ENCODE data around the gene THEM5.

DNA sequence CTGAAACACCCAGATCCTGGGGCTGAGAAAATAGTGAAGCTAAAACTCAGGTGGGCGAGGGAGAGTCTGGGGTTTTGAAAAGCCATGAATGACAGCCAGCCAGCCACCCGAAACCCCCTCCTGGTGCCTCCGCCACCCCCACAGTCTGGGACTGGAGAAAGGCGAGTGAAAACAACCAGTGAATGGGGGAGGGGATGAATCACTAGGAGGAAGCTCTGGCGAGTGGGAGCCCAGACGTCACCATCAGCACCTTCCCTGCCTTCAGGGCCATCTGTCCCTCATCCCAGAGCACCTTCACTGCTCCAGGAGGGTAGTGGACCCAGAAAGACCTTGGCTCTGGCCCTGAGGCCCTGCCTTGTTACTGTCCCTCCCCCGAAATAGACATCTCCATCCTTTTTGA is 31.1 kb downstream of the THEM5 start:
- TF ChIP-seq, protein P1, sequence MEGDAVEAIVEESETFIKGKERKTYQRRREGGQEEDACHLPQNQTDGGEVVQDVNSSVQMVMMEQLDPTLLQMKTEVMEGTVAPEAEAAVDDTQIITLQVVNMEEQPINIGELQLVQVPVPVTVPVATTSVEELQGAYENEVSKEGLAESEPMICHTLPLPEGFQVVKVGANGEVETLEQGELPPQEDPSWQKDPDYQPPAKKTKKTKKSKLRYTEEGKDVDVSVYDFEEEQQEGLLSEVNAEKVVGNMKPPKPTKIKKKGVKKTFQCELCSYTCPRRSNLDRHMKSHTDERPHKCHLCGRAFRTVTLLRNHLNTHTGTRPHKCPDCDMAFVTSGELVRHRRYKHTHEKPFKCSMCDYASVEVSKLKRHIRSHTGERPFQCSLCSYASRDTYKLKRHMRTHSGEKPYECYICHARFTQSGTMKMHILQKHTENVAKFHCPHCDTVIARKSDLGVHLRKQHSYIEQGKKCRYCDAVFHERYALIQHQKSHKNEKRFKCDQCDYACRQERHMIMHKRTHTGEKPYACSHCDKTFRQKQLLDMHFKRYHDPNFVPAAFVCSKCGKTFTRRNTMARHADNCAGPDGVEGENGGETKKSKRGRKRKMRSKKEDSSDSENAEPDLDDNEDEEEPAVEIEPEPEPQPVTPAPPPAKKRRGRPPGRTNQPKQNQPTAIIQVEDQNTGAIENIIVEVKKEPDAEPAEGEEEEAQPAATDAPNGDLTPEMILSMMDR (IDR thresholded peaks at IDR 0.05), result no peak
- TF ChIP-seq POLR2A (IDR thresholded peaks at IDR 0.05), result no peak
